HG03139 (cell line): ENCODE results near the gene GPR141.

Source experiments
- ATAC-seq: cut with Tn5 transposase; IDR thresholded peaks from one replicate; pipeline ENCODE4 v1.9.1; 2021; ENCODE audit not compliant: unreplicated experiment

GPR141 gene, protein sequence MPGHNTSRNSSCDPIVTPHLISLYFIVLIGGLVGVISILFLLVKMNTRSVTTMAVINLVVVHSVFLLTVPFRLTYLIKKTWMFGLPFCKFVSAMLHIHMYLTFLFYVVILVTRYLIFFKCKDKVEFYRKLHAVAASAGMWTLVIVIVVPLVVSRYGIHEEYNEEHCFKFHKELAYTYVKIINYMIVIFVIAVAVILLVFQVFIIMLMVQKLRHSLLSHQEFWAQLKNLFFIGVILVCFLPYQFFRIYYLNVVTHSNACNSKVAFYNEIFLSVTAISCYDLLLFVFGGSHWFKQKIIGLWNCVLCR

GRCh38 chr7:37683246-37684120 lies at the start of gene GPR141:
TSS of gene GPR141 (plus strand) at chr7:37683766. CDS start at chr7:37740394, 56,628 bp downstream.
- peak; percentile 89 for ATAC-seq

DNA sequence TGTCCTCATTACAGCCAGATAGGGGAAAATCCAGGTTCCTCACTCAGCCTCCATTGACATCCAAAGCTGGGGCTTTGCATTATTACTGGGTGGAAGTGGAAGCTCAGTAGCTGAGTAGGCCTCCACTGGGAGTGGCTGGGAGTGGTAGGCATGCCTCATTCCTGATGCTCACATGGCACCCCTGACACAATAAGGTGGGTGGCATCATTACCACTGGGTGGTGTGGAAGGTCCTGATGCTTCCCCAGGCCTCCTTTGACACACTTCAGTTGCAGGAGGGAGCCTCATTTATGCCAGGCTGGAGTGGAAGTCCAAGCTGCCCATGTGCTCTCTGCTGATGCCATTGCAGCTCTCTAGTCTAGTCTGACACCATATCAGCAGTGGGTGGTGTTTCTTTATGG lies 48.2 kb upstream of the GPR141 start:
- no peak for ATAC-seq

DNA sequence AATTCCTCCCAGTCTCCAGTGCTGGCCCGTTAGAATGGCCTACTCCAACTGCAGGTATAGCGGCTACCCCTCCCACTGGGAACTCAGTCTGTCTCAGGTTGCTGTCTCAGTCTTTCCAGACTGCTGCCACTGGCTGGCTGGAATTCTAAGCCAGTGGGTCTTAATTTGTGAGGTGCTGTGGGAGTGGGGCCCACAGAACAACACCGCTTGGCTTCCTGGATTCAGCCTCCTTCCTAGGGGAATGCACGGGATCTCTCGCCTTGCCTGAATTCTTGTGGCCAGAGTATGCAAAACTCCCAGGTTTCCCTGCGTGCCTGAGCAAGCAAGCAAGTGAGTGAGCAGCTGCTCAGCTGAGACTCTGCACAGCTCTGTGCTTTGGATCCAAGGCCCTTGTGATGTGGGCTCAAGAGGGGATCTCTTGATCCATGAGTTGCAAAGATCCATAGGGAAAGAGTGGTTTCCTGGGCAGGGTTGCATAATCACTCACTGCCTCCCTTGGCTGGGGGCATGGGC lies 41.5 kb upstream of the GPR141 start:
- no peak for ATAC-seq

DNA sequence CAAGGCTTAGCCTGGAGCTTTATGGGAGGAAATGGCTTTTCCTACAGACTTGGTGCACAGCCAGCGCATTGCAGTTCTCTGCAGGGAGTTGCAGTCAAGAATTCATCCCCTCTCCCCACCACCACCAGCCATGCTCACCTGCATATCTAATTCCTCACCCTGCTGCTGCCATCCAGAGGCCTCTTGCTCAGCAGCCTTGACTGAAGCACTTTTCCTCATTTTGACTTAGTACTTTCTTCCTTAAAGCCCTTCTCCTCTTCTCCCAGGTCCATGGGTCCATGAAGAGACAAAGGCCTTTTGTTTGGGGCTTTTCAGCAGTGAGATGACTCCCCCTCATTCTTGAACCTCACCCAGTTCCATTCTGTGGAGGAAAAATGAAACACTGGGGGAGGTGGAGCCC lies 39.7 kb upstream of the GPR141 start:
- ATAC-seq: no peak

- no peak for ATAC-seq
Observed at GRCh38 chr7:37645282-37646050, 38.1 kb upstream of the GPR141 start.

DNA sequence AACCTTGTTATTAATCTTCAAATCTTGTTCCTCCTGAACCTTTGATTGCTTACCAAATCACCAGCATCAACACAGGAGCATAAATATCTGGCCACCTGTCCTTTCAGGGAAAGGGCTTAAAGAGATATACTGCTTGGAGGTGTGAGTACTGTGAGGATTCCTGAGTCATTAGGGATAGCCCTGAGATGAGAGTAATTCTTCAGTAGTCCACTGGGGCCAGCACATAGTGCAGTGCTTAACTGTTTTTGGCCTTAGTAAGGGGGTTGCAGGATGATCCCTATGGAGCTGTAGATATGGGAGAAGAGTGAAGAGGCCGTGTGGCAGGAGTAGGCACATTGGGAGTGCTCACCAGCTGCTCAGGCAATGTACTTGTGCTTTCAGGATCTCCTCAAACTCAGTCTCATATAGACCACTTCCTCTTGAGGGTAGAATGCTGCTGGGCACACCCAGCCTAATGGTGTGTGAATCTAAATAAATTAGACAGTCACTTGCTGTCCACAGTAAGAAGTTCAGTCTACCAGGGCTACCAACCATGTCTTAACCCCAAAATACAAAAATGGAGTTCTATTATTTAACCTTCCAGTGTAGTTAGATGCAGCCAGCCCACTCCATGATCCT lies 26.5 kb upstream of the GPR141 start:
- ATAC-seq: peak; percentile 93

DNA sequence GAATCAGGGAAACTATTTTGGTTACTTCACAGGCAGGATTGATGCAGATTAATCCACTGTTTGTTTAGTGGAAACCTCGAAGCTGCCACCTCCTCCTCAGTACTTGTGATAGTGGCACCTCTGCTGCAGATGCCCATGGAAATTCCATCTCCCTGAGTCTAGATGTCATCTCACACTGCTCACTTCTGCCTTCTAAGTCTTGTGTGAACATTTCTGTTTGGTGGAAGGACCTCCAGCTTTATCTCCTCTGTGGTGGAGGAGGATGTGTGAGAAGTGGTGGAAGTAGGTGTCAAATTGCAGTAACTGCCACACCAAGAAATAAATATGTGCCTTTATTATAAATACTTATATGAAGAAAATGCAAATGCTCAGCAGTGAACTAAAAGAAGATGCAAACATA lies 25.8 kb upstream of the GPR141 start:
- no peak for ATAC-seq

- ATAC-seq: no peak
Observed at GRCh38 chr7:37659971-37660565, 23.5 kb upstream of the GPR141 start.

DNA sequence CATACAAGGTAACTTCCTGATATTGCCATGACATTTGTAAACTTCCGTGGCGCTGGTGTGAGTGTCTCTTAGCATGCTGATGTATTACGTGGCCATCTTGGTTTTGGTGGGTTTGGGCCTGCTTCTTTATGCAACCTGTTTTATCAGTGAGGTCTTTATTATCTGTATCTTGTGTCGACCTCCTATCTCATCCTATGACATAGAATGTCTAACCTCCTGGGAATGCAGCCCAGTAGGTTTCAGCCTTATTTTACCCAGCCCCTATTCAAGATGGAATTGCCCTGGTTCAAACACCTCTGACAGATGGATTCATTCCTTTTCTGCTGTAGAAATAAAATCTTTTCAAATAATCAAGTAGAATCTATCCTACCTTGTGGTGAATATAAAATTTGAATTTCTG lies 23.0 kb upstream of the GPR141 start:
- ATAC-seq: no peak

GRCh38 chr7:37663693-37664092 lies 19.9 kb upstream of the GPR141 start:
- ATAC-seq: no peak

DNA sequence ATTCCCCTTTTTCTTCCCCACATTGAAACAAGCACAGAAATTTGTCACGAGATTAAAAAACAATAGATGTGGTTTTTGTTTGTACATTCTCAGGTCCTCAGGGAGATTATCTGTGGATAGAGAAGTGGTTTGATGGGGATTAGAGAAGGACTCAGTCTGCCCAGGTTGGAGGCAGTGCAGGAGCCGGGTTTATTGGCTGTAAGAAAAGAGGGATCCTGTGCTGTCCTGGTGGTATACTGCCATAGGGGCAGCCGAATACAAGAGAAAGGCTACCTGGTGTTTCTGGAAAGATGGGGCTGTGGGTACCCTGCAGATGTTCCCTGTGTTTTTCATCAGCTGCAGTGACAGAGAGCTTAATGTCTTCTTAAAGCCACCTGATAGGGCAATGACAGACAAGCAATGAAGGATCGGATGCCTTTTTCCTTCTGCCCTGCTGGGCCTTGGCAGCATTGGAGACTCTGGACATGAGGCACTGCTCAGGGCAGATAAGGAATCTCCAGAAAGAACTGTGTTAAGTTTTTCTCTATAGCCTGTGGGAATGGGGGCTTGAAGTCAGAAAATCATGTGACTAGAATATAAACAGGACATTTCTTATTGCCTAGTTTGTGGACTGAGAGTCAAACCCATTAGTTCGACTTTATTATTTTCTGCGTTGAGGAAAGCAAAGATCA lies 18.1 kb upstream of the GPR141 start:
- no peak for ATAC-seq

DNA sequence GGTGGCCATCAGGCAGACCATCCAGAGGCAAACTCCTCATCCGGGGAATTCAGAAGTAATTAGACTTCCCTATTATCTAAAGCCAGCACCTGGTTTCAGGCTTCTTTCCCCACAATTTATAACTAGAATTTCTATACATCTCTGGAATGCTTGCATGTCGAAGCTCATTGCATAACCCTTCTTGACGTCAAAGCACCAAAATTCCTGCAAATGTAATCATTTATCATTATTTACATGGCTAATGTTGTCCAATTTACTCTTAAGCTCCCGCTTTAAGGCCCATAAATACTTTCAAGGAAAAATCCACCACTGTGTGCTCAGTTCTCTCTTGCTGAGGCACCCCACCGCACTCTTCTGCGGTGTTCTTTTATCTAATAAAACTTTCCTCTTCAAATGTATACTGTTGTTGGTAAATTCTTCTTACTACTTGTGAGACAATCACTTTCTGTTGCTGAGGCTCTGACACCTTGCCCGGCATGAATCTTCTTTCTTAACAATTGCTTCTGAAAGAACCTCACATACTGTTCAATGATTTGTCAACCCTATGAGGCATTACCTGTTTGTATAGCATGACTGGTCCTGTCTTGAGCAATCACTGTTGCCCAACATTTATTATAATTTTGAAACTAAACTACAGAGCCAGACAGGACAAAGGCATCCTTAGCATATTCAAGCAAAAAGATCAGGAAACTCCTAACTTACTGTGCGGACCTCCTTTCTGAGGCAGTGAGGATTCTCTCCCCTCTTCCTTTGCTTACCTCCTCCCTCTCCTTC lies 17.4 kb upstream of the GPR141 start:
- ATAC-seq: no peak

- ATAC-seq: no peak
Observed at GRCh38 chr7:37669818-37670217, 13.7 kb upstream of the GPR141 start.

DNA sequence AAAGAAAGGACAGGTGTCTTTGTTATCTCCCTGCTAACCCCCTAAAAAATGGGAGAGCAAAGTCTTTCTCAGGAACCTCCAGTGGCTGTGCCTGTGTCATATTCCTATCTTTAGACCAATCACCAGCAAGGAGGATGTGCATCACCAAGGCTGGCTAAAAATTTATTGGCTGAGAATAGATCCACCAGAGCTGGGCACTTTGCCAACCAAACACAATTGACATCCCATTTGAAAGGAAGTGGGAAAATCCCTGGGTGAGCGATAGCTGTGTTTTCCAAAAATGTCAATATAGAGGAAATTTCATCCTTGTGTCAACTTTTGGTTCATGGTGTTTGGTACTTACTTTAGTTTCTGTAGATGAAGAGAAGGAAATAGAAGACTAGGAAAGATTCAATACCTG lies 13.1 kb upstream of the GPR141 start:
- no peak for ATAC-seq

- ATAC-seq: no peak
Observed at GRCh38 chr7:37671876-37672275, 11.7 kb upstream of the GPR141 start.

DNA sequence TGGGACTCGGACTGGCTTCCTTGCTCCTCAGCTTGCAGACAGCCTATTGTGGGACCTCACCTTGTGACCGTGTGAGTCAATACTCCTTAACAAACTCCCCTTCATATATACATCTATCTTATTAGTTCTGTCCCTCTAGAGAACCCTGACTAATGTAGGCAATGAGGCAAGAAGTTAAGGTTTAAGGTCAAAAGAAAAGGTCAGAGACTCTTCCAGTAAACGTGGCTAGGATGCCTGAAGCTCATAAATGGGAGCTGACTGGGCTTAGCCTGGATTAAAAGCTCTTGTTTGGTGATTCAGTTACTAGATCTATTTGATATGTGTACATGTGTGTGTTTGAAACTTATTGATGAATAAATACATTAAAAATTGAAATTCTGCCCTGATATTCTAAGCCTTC lies 10.6 kb upstream of the GPR141 start:
- ATAC-seq: no peak

DNA sequence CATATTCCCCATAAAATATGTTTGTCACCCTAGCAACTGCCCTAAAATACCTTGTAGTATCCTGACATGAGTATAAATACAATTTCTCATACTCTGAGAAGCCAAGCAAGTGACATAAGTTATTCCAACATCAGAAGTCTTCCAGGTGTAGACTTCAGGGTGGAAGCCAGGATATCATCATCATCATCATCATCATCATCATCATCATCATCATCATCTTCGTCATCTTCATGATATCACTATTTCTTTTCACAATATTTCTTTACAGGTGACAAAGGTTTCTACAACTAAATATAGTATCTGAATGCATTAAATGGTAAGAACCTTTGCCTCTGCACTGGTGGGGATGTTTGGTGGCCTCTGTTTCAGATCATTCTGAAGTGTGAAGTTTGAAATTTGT lies 10.0 kb upstream of the GPR141 start:
- ATAC-seq: no peak

DNA sequence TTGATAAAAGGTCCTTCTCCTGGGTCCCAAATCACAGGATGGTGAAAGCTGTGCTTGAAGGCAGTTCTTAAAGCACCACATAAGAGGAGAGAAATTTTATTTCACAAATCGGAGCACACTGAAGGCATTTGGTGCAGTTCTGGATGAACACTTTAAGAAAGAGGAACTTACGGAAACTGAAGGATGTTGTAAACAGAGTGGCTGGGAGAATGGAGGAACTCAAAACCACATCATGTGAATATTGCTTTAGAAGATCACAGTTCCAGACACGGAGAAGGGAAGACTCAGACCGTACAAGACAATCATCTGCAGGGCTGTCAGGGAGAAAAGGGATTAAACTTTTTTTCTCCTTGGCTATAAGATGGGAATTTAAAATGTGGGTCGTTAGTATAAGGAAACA lies 9.0 kb upstream of the GPR141 start:
- no peak for ATAC-seq

DNA sequence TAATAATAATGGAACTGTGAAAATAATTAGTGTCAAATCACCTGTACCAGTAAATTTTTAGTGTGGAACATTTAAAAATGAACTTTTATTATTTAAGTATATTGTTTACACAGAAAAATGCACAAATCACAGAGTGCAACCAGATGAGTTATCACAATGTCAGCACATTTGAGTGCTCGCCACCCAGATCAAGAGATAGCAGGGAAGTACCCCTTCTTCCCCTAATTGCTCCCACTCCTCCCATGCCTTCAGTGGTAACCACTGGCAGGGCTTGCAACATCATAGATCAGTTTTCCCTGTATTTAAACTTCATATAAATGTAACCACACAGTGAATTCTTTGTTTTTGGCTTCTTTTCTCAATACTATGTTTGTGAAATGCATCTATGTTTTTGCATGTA lies 7.8 kb upstream of the GPR141 start:
- no peak for ATAC-seq
